GM21786 (cell line): ENCODE results near the gene NT5C3B.
"Not testable (repeated sequence)": the region's sequence is repeated elsewhere in the genome, so short reads cannot be mapped to it uniquely, and the experiment has no call there.

Source experiments
- ATAC-seq: cut with Tn5 transposase; IDR thresholded peaks from one replicate; pipeline ENCODE4 v1.9.1; 2021; ENCODE audit not compliant: unreplicated experiment

NT5C3B gene

DNA sequence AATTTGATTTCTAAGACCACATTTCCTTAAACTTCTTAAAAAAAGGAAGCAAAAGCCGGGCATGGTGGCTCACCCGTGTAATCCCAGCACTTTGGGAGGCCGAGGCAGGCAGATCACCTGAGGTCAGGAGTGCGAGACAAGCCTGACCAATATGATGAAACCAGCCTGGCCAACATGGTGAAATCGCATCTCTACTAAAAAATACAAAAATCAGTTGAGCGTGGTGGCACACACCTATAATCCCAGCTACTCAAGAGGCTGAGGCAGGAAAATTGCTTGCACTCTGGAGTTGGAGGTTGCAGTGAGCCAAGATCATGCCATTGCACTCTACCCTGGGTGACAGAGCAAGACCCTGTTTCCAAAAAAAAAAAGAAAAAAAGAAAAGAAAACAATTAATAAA is 4.7 kb upstream of the NT5C3B start:
- ATAC-seq, result not testable (repeated sequence)

DNA sequence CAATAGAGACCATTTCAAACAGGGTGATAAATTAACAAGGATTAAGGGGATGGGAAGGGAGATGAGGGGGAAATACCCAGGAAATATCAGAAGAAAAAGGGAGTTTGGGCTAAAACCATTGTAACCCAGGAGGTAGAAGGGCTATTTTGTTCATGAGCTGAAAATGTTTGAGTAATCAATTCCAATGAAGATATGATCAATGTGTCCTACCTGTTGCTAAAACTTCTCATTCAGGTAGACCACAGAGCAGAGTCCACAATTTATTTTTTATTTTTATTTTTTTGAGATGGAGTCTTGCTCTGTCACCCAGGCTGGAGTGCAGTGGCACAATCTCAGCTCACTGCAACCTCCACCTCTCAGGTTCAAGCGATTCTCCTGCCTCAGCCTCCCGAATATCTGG is 3.4 kb upstream of the NT5C3B start:
- not testable (repeated sequence) for ATAC-seq

DNA sequence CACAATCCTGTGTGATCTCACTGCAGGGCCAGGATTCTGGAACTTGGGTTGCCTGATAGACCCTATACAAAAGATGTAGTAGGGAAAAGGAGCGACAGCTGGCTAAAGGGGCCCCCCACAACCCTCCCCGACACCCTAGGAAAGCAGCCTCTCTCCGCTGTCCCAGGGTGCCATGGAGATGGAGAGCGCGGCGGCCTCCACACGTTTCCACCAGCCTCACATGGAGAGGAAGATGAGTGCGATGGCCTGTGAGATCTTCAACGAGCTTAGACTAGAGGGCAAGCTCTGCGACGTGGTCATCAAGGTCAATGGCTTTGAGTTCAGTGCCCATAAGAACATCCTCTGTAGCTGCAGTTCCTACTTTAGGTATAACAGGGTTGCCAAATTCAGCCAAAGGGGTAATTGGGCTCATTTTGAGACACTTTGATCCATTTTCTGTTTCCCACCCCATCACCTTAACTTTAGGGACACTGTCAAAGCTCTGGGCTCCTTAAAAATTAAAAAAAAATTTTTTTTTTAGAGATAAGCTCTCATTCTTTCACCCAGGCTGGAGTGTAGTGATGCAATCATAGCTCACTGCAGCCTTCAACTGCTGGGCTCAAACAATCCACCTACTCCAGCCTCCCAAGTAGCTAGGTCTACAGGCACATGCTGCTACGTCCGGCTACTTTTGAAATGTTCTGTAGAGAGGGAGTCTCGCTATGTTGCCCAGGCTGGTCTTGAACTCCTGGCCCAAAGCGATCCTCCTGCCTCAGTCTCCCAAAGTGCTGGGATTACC is 1.9 kb upstream of the NT5C3B start, which contains the start of gene KLHL10:
Gene KLHL10 (plus strand): TSS at position 65 of the 778 bp plus-strand sequence. CDS start 108 bp downstream, at position 173.
- no peak for ATAC-seq

DNA sequence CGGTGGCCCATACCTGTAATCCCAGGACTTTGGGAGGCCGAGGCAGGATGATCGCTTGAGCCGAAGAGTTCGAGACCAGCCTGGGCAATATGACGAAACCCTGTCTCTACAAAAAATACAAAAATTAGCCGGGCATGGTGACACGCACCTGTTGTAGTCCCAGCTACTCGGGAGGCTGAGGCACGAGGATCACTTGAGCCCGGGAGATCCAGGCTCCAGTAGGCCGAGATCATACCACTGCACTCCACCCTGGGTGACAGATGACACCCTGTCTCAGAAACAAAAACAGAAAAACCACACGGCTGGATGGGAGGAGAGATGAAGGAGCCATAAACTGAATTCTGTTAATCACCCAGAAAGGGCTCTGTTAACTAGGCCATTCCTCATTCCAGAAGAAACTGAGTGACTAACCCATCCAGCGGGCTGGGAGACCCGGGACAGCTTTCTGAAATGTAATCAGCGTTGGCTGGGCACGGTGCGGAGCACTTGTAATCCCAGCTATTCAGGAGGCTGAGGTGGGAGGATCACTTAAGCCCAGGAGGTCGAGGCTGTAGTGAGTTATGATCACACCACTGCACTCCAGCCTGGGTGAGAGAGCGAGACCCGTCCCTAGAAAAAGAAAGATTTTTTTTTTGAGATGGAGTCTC is 641 bp upstream of the NT5C3B start:
- no peak for ATAC-seq

DNA sequence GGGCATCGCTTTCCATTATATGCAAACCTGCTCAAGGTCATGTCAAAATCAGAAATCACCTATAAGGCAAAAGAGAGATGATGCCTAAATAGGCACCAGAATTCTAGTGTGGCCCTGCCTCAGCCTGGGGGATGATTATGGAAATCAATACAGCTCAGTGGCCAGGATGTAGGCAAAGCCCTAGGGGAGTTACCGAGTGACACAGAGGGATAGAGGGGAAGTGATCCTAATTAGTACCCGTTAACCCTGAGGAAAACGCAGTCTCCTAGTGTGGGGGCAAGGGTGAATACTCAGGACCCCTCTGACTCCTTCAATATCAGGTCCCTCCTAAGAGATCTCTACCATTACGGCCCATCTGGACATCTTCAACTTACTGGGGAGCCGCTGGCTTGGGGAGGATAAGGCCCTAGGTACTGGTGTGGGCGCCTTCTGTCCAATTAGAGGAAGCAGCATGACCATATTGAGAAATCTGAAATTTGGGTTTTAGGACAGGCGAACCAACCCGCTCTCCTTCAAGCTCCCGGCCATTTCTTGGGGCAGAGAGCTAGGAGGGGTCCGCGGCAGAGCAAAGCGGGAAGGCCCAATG is 725 bp downstream of the NT5C3B start:
- no peak for ATAC-seq

DNA sequence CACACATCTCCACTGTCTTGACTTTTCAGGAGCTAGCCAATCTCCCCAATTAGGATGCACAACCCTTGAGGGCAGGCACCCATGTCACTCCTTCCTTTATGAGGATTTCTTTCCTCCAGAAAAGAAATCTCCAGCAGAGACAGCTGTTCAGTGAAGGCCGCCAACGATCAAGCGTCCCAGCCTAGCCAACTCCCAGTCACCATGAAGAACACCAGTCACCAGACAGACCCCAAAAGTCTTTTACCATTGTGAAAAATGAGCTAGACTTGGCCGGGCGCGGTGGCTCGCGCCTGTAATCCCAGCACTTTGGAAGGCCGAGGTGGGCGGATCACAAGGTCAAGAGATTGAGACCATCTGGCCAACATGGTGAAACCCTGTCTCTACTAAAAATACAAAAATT is 6.1 kb downstream of the NT5C3B start:
- ATAC-seq, result not testable (repeated sequence)

DNA sequence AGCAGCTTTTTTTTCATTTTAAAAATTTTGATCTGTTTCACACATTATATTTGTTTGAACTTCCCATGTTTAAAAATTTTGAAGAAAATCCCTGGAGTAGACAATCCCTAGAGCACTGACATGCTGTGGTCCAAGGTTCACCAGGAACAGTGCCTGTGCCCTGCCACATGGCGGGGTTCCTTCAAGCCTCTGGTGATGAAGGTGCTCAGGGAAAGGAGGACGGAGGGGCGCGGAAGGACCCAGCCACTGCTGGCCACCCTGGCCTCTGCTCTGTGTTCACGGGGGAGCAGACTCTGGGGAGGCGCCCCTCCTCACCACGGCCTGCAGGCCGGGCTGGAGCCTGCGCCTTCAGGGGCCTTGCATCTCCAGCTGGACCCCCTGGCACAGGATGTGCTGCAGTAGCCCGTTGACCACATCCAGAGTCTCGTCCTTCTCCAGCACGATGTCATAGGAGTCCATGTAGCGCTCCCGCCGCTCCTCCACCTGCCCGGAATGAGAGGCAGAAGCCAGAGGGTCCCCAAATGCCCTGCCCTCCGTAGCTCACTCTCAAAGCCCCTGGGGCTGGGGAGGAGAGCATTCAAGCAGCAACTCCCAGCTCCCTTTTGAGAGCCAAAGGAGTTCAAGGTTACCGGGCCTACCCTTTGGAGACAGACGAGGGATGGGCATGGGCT is 10.7 kb downstream of the NT5C3B start:
- ATAC-seq, result no peak

DNA sequence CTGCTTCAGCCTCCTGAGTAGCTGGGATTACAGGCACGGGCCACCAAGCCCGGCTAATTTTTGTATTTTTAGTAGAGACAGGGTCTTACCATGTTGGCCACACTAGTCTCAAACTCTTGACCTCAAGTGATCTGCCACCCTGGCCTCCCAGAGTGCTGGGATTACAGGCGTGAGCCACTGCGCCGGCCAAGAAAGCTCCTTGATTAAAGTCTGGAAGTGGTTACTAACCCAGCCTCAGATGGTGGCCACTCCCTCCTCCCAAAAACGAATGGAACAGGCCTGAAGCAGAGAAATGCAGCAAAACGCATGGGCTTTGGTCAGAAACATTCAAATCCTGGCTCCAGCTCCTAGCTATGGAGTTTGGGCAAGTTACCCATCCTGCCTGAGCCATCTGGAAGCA is 11.9 kb downstream of the NT5C3B start:
- ATAC-seq, result no peak

DNA sequence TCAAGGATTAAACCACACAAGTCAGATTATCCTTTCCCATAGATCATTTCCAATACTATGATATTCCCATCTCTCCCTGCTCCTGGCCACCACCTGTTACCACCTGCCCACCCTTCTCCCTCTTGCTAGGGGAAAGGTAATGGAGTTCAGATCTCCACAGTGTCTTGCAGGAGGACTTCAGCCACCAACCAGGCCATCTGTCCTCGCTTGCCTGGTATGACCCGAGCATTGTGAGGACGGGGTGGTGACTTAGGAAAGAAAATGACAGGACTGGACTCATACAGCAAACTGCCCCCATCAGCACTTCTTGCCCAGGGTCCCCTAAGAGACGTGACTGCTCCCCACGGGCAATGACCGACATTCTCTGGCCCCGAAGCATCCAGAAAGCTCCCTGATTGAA is 12.5 kb downstream of the NT5C3B start:
- ATAC-seq, result no peak

DNA sequence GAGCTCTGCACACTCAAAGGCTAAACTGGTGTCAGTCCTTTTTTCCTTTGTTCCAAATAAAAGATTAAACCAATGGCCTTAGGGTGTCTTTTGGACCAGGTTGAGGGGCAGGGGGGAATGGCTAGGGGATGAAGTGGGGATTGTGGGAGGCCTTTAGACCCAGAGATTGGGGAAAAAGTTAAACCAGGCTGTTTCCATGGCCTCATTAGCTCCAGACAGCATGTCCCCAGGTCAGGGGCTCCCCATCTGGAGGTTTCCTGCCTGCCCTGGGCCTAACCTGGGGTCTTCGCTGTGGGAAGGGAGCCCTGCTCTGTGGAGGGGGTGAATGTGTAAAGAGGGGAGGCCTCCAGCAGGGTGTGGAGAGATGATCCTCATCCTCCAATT is 12.9 kb downstream of the NT5C3B start:
- ATAC-seq, result no peak

DNA sequence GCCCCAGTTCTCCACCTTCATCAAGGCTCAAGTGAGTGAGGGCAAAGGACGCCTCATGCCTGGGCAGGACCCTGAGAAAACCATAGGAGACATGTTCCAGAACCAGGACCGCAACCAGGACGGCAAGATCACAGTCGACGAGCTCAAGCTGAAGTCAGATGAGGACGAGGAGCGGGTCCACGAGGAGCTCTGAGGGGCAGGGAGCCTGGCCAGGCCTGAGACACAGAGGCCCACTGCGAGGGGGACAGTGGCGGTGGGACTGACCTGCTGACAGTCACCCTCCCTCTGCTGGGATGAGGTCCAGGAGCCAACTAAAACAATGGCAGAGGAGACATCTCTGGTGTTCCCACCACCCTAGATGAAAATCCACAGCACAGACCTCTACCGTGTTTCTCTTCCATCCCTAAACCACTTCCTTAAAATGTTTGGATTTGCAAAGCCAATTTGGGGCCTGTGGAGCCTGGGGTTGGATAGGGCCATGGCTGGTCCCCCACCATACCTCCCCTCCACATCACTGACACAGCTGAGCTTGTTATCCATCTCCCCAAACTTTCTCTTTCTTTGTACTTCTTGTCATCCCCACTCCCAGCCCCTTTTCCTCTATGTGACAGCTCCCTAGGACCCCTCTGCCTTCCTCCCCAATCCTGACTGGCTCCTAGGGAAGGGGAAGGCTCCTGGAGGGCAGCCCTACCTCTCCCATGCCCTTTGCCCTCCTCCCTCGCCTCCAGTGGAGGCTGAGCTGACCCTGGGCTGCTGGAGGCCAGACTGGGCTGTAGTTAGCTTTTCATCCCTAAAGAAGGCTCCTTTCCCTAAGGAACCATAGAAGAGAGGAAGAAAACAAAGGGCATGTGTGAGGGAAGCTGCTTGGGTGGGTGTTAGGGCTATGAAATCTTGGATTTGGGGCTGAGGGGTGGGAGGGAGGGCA is 13.6 kb downstream of the NT5C3B start:
- no peak for ATAC-seq

DNA sequence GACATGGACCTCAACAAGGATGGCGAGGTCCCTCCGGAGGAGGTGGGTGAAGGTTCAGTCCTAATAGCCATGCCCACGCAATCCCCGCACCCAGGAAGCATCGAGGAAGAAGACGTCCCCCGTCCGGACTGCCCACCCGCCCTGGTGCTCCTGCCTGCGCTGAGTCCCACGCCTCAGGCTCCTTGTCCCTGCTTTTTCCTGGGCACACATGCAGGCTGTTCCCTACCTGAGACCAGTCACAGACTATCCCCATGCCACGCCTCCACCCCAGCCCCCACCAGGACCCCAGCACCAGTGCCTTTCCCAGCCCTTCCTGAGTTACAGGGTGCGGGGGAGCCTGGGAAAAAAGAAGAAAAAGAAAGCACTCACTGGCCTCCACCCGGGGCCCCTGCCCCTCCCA is 14.3 kb downstream of the NT5C3B start:
- no peak for ATAC-seq

DNA sequence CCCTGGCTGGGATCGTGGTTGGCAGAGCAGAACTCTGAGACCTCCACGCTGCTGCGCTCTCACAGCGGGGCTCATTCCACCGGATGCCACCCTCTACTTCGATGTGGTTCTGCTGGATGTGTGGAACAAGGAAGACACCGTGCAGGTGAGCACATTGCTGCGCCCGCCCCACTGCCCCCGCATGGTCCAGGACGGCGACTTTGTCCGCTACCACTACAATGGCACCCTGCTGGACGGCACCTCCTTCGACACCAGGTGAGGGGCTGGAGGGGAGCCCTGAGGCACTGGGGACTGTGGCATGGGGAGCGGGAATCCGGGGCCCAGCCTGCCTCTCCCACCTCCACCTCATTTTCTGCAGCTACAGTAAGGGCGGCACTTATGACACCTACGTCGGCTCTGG is 18.0 kb downstream of the NT5C3B start:
- no peak for ATAC-seq

DNA sequence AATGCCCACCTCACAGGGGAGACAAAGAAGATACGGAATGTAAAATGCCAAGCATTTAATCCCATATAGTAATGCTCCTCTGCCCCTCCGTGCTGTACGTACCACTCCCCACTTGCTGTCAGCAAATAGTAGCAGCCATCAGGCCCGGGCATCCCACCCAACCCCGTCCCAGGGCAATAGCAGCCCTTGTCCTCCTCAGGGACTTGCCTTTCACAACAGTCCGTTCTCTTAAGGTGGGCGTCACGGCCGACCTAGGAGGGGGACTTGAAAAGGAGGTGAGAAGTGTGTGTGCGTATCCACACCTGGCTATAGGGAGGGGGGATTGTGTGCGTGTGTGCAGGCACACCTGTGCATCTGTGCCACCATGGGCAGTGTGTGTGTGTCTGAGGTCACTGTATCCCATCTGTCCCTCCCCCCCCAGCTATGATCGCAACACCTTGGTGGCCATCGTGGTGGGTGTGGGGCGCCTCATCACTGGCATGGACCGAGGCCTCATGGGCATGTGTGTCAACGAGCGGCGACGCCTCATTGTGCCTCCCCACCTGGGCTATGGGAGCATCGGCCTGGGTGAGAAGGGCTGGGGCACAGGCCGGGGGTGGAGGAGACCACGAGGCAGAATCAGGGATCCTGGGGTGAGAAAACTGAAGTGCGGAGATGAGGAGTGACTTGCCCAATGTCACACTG is 19.3 kb downstream of the NT5C3B start:
- no peak for ATAC-seq

DNA sequence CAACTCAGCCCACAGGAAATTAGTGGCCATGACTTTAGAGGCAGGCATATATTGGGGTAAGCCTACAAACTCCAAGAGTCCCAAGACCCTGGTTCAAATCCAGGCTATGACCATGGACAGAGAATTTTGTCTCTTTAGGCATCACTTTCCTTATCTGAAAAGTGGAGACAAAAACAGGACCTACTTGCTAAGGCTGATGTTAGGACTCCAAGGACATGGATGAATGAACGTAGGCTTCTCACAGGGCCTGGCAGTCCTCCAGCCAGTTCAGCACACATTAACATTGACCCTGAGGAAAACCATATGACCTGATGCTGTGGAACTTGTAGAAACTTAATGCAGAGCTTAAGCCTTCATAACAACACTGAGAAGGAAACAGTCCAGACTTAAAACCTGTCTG is 21.8 kb downstream of the NT5C3B start:
- ATAC-seq, result no peak

DNA sequence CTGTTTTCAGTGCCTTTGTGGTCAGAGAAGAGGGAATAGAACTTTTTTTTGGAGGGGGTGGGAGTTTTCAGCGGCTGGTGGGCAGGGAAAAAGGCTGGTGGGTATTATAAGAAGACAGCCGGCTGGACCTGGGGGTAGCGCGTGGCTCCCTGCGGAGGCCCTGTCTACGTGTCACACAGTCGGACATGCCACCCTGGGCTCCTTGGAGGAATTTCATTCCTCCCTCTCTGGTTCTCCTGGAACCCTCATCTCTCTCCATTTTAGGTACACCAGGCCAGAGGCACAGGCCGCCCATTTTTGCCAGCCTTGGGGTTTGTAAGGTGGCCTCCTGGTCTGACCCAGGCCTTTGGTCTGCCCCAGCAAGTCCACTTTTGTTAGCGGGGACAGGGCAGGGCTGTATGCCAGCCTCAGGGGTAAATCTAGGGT is 22.3 kb downstream of the NT5C3B start:
- ATAC-seq, result no peak

DNA sequence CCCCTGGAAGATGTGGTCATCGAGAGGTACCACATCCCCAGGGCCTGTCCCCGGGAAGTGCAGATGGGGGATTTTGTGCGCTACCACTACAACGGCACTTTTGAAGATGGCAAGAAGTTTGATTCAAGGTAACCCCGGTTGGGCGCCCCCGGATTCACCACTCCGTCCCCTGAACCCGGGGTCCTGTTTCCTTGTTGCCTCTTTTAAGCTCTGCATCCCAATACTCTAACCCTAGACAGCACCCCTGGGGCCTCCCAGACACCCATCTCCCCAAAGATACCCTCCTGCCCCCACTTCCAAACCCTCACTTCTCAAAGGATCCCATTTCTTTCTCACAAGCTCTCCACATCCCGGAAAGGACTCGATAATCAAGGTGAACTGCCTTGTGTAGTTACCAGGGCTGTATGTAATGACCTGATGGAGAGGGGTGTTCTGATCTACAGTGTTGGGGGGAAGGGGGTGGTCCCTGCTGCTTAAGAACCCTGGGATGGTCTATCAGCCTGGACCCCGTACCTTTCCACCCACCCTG is 22.8 kb downstream of the NT5C3B start:
- no peak for ATAC-seq

DNA sequence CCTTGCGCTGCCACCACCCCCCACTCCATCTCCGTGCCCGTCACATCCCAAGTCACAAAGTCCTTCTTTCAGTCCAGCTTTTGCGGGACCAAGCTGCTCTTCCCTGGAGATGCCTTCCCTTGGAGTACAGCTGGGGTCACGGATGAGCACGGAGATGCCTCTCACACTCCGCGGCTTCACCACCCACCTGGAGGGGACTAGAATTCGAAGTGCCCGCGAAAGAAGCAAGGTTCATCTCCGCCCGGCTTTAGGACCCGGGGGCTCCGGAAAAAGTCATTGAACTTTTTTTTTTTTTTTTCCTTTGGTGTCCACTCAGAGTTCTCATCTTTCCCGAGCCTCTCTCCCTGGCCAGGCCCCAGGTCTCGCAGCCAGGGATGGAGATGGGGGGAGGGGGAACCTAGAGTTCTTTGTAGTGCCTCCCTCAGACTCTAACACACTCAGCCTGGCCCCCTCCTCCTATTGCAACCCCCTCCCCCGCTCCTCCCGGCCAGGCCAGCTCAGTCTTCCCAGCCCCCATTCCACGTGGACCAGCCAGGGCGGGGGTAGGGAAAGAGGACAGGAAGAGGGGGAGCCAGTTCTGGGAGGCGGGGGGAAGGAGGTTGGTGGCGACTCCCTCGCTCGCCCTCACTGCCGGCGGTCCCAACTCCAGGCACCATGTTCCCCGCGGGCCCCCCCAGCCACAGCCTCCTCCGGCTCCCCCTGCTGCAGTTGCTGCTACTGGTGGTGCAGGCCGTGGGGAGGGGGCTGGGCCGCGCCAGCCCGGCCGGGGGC is 23.5 kb downstream of the NT5C3B start, which contains the start of gene FKBP10:
Gene FKBP10 (plus strand): TSS at position 624 of the 771 bp plus-strand sequence. CDS start 31 bp downstream, at position 655.
- no peak for ATAC-seq
